Forelimb muscle (tissue), 1 donor: Measurements from ENCODE around the gene ZNF93. TPM values are rescaled to one million over a fixed set of nuclear protein-coding genes. Genes with fewer than 3 reads are reported as not detected.
"Not testable (repeated sequence)": the region's sequence is repeated elsewhere in the genome, so short reads cannot be mapped to it uniquely, and the experiment has no call there.

Source experiments
- DNase-seq: peaks from one replicate; pipeline ENCODE4 v3.0.0-alpha.2; 2013; ENCODE audit warnings: low read depth
- polyA plus RNA-seq: library from polyadenylated mRNA; unstranded; fragments of 120-200 nt; gene quantifications from one replicate; pipeline ENCODE4 v1.2.1, GENCODE V29; 2013; ENCODE audit not compliant: insufficient read length

ZNF93 gene
- polyA plus RNA-seq, result 11.5 TPM

GRCh38 chr19:19900729-19901444 is at the start of gene ZNF93:
ZNF93 (plus strand) TSS chr19:19900946; CDS start chr19:19901089, 143 bp downstream.
- DNase-seq, result peak; percentile 95

GRCh38 chr19:19851740-19852139 is 49.0 kb upstream of the ZNF93 start:
- not testable (repeated sequence) for DNase-seq

- no peak for DNase-seq
Measured at GRCh38 chr19:19858751-19859150, 42.0 kb upstream of the ZNF93 start.

GRCh38 chr19:19860756-19861390 is 39.9 kb upstream of the ZNF93 start:
- no peak for DNase-seq

GRCh38 chr19:19865750-19866610 is 34.8 kb upstream of the ZNF93 start, which contains the start of gene ZNF253:
ZNF253 (plus strand) TSS chr19:19865882; CDS start chr19:19865997, 115 bp downstream.
- peak; percentile 94 for DNase-seq

GRCh38 chr19:19866611-19867248 is 34.0 kb upstream of the ZNF93 start:
- no peak for DNase-seq

- DNase-seq, result not testable (repeated sequence)
Measured at GRCh38 chr19:19870086-19870485, 30.7 kb upstream of the ZNF93 start.

- no peak for DNase-seq
Measured at GRCh38 chr19:19871932-19872331, 28.8 kb upstream of the ZNF93 start.

- no peak for DNase-seq
Measured at GRCh38 chr19:19873381-19873780, 27.4 kb upstream of the ZNF93 start.

- DNase-seq, result no peak
Measured at GRCh38 chr19:19877724-19878123, 23.0 kb upstream of the ZNF93 start.

GRCh38 chr19:19884583-19884982 is 16.2 kb upstream of the ZNF93 start:
- DNase-seq, result no peak

- DNase-seq, result not testable (repeated sequence)
Measured at GRCh38 chr19:19892055-19892941, 8.4 kb upstream of the ZNF93 start.

- peak; percentile 8 for DNase-seq
Measured at GRCh38 chr19:19900139-19900728, 512 bp upstream of the ZNF93 start.

GRCh38 chr19:19907551-19907950 is 6.8 kb downstream of the ZNF93 start:
- DNase-seq, result not testable (repeated sequence)

- DNase-seq, result no peak
Measured at GRCh38 chr19:19909654-19910053, 8.9 kb downstream of the ZNF93 start.

GRCh38 chr19:19911150-19911549 is 10.4 kb downstream of the ZNF93 start:
- DNase-seq, result no peak

GRCh38 chr19:19914596-19914995 is 13.8 kb downstream of the ZNF93 start:
- no peak for DNase-seq

- not testable (repeated sequence) for DNase-seq
Measured at GRCh38 chr19:19930417-19930816, 29.7 kb downstream of the ZNF93 start.

- not testable (repeated sequence) for DNase-seq
Measured at GRCh38 chr19:19933432-19934314, 32.9 kb downstream of the ZNF93 start.
